Measurements from ENCODE around the gene ZC3H15.
"Not testable (repeated sequence)": the region's sequence is repeated elsewhere in the genome, so short reads cannot be mapped to it uniquely, and the experiment has no call there.

The ZC3H15 gene

DNA sequence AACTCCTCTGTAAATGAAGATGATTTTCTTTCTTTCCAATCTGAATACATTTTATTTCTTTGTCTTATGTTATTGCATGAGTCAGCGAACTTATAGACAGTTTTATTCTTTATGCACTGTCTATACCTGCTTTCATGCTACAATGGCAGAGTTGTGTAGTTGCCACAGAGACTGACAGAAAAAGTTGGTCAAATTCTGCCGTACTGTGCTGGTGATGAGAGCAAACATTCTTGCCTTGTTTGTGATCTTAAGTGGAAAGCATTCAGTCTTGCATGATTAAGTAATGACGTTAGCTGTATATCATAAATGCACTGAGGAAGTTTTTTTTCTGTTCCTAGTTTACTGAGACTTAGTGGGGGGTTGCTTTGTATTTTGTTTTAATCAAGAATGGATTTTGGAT, 32.9 kb downstream of the ZC3H15 start:
- DNase-seq: no peak
- Histone ChIP-seq H3K4me3 (ENCODE audit: low read depth, low read length) (no peak overlapping the region), H3K4me1 (no peaks in the 10 kb centered on the region), H3K36me3 (peaks cover 6% of the 10 kb centered on the region), H3K27me3 (no peaks in the 10 kb centered on the region), H3K9me3 (no peaks in the 10 kb centered on the region)
- TF ChIP-seq CTCF (IDR thresholded peaks at IDR 0.05; ENCODE audit: low read depth, low read length): no peak

GRCh38 chr2:186521570-186522153, 35.6 kb downstream of the ZC3H15 start:
- H3K4me1 ChIP-seq; H3K27me3 ChIP-seq; DNase-seq; H3K4me3 ChIP-seq (ENCODE audit: low read depth, low read length); H3K9me3 ChIP-seq; H3K36me3 ChIP-seq: not testable (repeated sequence)

DNA sequence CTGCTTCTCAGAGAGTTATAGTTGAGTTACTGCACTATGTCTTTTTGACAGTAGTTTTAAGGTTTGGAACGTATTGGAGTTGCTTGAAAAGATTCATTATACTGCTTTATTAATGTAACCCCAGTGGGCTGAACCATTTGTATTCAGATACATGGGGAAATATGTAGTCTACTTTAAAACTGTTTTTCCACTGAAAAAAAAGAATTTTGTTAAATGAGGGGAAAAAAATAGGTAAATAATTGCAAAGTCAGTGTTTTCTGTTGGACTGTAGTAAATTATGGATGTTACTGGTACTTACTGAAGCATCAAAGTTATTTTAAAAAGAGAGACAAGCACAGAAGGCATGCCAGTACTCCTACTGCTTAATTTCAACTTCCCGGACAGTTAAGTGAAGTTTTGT, 36.4 kb downstream of the ZC3H15 start:
- DNase-seq: no peak
- no peaks in the 10 kb centered on the region for H3K9me3 ChIP-seq
- H3K4me3 ChIP-seq (ENCODE audit: low read depth, low read length): no peak overlapping the region
- peaks cover 6% of the 10 kb centered on the region for H3K36me3 ChIP-seq
- no peak for TF ChIP-seq CTCF (IDR thresholded peaks at IDR 0.05; ENCODE audit: low read depth, low read length)
- H3K27me3 ChIP-seq: no peaks in the 10 kb centered on the region
- H3K4me1 ChIP-seq: no peaks in the 10 kb centered on the region

DNA sequence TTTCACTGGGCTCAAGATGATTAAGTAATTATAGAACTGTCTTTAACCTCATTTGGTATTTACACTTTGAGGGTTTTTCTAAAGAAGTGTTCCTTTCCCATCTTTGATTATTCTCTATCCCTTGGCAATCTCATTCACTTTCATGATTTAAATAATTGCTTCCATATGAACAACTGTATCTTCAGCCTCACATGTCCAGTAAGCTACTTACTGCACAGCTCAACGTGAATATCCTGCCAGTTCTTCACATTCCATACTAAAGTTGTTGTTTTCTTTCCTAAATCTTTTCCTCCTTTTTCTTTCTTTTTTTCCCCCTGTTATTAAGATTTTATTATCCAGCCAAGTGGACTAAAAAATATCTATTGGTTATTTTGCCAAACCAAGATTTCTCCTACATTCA, 37.7 kb downstream of the ZC3H15 start:
- no peaks in the 10 kb centered on the region for H3K4me1 ChIP-seq
- no peak overlapping the region for H3K4me3 ChIP-seq (ENCODE audit: low read depth, low read length)
- DNase-seq: no peak
- no peak for TF ChIP-seq CTCF (IDR thresholded peaks at IDR 0.05; ENCODE audit: low read depth, low read length)
- H3K27me3 ChIP-seq: no peaks in the 10 kb centered on the region
- H3K36me3 ChIP-seq: peaks cover 4% of the 10 kb centered on the region; the same call in 1 of the 2 replicates
- H3K9me3 ChIP-seq: no peaks in the 10 kb centered on the region

DNA sequence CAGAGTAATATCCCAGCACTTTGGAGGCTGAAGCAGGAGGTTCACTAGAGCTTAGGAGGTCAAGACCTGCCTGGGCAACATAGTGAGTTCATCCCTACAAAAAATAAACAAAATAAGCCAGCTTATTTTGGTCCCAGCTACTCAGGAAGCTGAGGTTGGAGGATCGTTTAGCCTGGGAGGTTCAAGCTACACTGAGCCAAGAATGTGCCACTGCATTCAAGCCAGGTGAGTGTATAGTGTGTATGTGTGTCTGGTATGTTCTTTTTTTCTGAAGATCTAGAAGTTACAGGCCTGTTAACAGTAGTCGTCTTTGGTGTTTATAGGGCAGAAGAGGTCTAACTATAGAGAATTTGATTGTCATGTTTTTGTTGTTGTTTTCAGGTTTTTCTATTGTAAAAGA, 40.2 kb downstream of the ZC3H15 start:
- Histone ChIP-seq H3K27me3 (no peaks in the 10 kb centered on the region), H3K9me3 (no peaks in the 10 kb centered on the region), H3K4me1 (no peaks in the 10 kb centered on the region), H3K36me3 (no peaks in the 10 kb centered on the region), H3K4me3 (ENCODE audit: low read depth, low read length) (no peak overlapping the region)
- no peak for TF ChIP-seq CTCF (IDR thresholded peaks at IDR 0.05; ENCODE audit: low read depth, low read length)
- DNase-seq: no peak

- H3K27me3 ChIP-seq: no peaks in the 10 kb centered on the region
- H3K9me3 ChIP-seq: no peaks in the 10 kb centered on the region
- no peak overlapping the region for H3K4me3 ChIP-seq (ENCODE audit: low read depth, low read length)
- no peaks in the 10 kb centered on the region for H3K4me1 ChIP-seq
- no peak for TF ChIP-seq CTCF (IDR thresholded peaks at IDR 0.05; ENCODE audit: low read depth, low read length)
- no peak for DNase-seq
- H3K36me3 ChIP-seq: no peaks in the 10 kb centered on the region
Measured at GRCh38 chr2:186530314-186530713, 44.3 kb downstream of the ZC3H15 start.

Measured in BE2C (cell line).